OCI-LY7 (cell line): Measurements from ENCODE around the gene ZNF620. TPM values are rescaled to one million over a fixed set of nuclear protein-coding genes. Genes with fewer than 3 reads are reported as not detected.
"Not testable (repeated sequence)": the region's sequence is repeated elsewhere in the genome, so short reads cannot be mapped to it uniquely, and the experiment has no call there.

ENCODE experiments used
- BruUV-seq: library from RNA; stranded (reverse); fragments of 400-500 nt; replicated peaks from 2 replicates; lab custom pipeline; 2021; lab: Mats Ljungman, UMichigan
- CTCF ChIA-PET: fragments of 300-600 bp; sonication (Branson Sonifier 250); formaldehyde crosslinking; loops from one replicate; lab custom pipeline; 2022; ENCODE audit warnings: antibody characterized with exemption; ENCODE audit not compliant: unreplicated experiment; lab: Charles Lee
- POLR2A ChIA-PET: fragments of 300-600 bp; sonication (Branson Sonifier 250); formaldehyde crosslinking; loops from one replicate; lab custom pipeline; 2022; ENCODE audit warnings: antibody characterized with exemption; lab: Charles Lee
- DNase-seq: peaks from one replicate; pipeline ENCODE4 v3.0.0-alpha.2; 2015; ENCODE audit warnings: low spot score
- H2AFZ ChIP-seq: fragments of 200-600 bp; sonication (generic), shearing (Covaris generic); 2 replicates; pipeline ENCODE4 v1.6.1; 2014; ENCODE audit warnings: mild to moderate bottlenecking, antibody characterized with exemption, low read length, moderate library complexity
- H3K27ac ChIP-seq: fragments of 200-600 bp; sonication (generic); 2 replicates; pipeline ENCODE4 v1.5.1; 2014; ENCODE audit warnings: mixed run types, low read depth, mild to moderate bottlenecking, moderate library complexity, low read length, inconsistent platforms; ENCODE audit not compliant: poor library complexity, severe bottlenecking
- H3K36me3 ChIP-seq: fragments of 200-600 bp; sonication (generic); 2 replicates; pipeline ENCODE4 v1.6.1; 2014; ENCODE audit warnings: mild to moderate bottlenecking, antibody characterized with exemption, low read length, moderate library complexity, mixed read lengths; ENCODE audit not compliant: insufficient read depth
- H3K4me1 ChIP-seq: fragments of 200-600 bp; sonication (generic); 2 replicates; pipeline ENCODE4 v1.5.1; 2014; ENCODE audit warnings: mild to moderate bottlenecking, low read length; ENCODE audit not compliant: insufficient read depth, poor library complexity, severe bottlenecking
- H3K4me2 ChIP-seq: fragments of 200-600 bp; sonication (generic); 2 replicates; pipeline ENCODE4 v1.6.1; 2014; ENCODE audit warnings: mild to moderate bottlenecking, low read length
- H3K4me3 ChIP-seq: fragments of 200-600 bp; sonication (generic); 2 replicates; pipeline ENCODE4 v1.5.1; 2014; ENCODE audit warnings: mild to moderate bottlenecking, low read depth, low read length; ENCODE audit not compliant: poor library complexity, severe bottlenecking
- H3K79me2 ChIP-seq: fragments of 200-600 bp; sonication (generic); 2 replicates; pipeline ENCODE4 v1.6.1; 2016; ENCODE audit warnings: low read depth, mild to moderate bottlenecking, low read length, moderate library complexity, mixed read lengths; ENCODE audit not compliant: insufficient read depth
- H3K9me2 ChIP-seq: fragments of 200-600 bp; sonication (generic); 2 replicates; pipeline ENCODE4 v1.6.1; 2016; ENCODE audit warnings: mild to moderate bottlenecking, low read length, mixed read lengths; ENCODE audit not compliant: insufficient read depth
- H3K9me3 ChIP-seq: fragments of 200-600 bp; sonication (generic); 2 replicates; pipeline ENCODE4 v1.6.1; 2014; ENCODE audit warnings: mild to moderate bottlenecking, mixed run types, low read length, mixed read lengths
- H4K20me1 ChIP-seq: fragments of 200-600 bp; sonication (generic); 2 replicates; pipeline ENCODE4 v1.6.1; 2014; ENCODE audit warnings: mild to moderate bottlenecking, antibody characterized with exemption, low read length, moderate library complexity, mixed read lengths; ENCODE audit not compliant: insufficient read depth
- CTCF ChIP-seq: fragments of 200-600 bp; sonication (generic); conservative IDR thresholded peaks from 2 replicates; pipeline ENCODE4 v1.5.1; 2014; ENCODE audit warnings: mild to moderate bottlenecking, antibody characterized with exemption, low read length, moderate library complexity, mixed read lengths
- EZH2phosphoT487 ChIP-seq: fragments of 200-600 bp; sonication (generic); IDR thresholded peaks from 2 replicates; pipeline ENCODE4 v1.6.1; 2018; ENCODE audit warnings: low read depth, borderline replicate concordance, mild to moderate bottlenecking, mixed run types, antibody characterized with exemption, low read length, moderate library complexity, mixed read lengths
- intact Hi-C: fragments of 100-400 bp; cut with micrococcal nuclease; formaldehyde crosslinking; loops from one replicate; pipeline ENCODE4 v1.10.0; 2022; ENCODE audit not compliant: unreplicated experiment
- total RNA-seq, 2 experiments: library from RNA; depleted of rRNA in 1 of 2; stranded (reverse); fragments of >200 nt in 1 of 2; shearing (Covaris generic) in 1 of 2; gene quantifications; 2 replicates each; pipeline ENCODE4 v1.2.3, GENCODE V29; 2014 to 2022

ZNF620 gene
- total RNA-seq, 2 experiments from 2014 or later: 0.27 TPM; not detected in 1

GRCh38 chr3:40461161-40461560 is 44.7 kb upstream of the ZNF620 start:
- TF ChIP-seq CTCF (no peak), EZH2phosphoT487 (no peak)

GRCh38 chr3:40462838-40463237 is 43.0 kb upstream of the ZNF620 start:
- H3K9me2 ChIP-seq, H3K27ac ChIP-seq, CTCF ChIA-PET, H2AFZ ChIP-seq, intact Hi-C loops, H3K4me3 ChIP-seq, POLR2A ChIA-PET, DNase-seq, H3K4me2 ChIP-seq, BruUV-seq, H3K9me3 ChIP-seq: not testable (repeated sequence)
- Histone ChIP-seq H3K4me1 (peaks cover 23% of the 10 kb centered on the region), H3K79me2 (peaks cover 34% of the 10 kb centered on the region), H3K36me3 (peaks cover 92% of the 10 kb centered on the region), H4K20me1 (peaks cover 26% of the 10 kb centered on the region)

More at GRCh38 chr3:40461161-40461560, 44.7 kb upstream of the ZNF620 start:
- H3K4me2 ChIP-seq: no peak overlapping the region; the same call in 1 of the 2 replicates
- peaks cover 28% of the 10 kb centered on the region for H3K4me1 ChIP-seq
- ChIA-PET CTCF (no interaction called here), POLR2A (interaction anchor here (0.9 to 1.2 kb wide), 2 partner anchors 9 to 17 kb away, joined by 3 to 4 read pairs; no protein-coding TSS in a partner anchor)
- peaks cover 48% of the 10 kb centered on the region for H3K79me2 ChIP-seq
- BruUV-seq: no TSS peak
- intact Hi-C loops: no loop called here
- peaks cover 85% of the 10 kb centered on the region for H3K36me3 ChIP-seq
- no peak for DNase-seq
- H3K27ac ChIP-seq: no peak overlapping the region
- no peak overlapping the region for H3K4me3 ChIP-seq
- H2AFZ ChIP-seq: no peak overlapping the region
- no peaks in the 10 kb centered on the region for H3K9me2 ChIP-seq
- no peaks in the 10 kb centered on the region for H3K9me3 ChIP-seq
- H4K20me1 ChIP-seq: peaks cover 26% of the 10 kb centered on the region

- Histone ChIP-seq H3K36me3 (peaks cover 92% of the 10 kb centered on the region), H3K4me3 (no peak overlapping the region), H4K20me1 (peaks cover 18% of the 10 kb centered on the region), H3K79me2 (peaks cover 27% of the 10 kb centered on the region), H3K4me2 (no peak overlapping the region), H3K9me3 (no peaks in the 10 kb centered on the region), H2AFZ (no peak overlapping the region), H3K27ac (no peak overlapping the region), H3K4me1 (peaks cover 18% of the 10 kb centered on the region), H3K9me2 (no peaks in the 10 kb centered on the region)
- no peak for DNase-seq
- ChIA-PET POLR2A (no interaction called here), CTCF (no interaction called here)
- no peak for TF ChIP-seq CTCF
- TF ChIP-seq EZH2phosphoT487: no peak
- intact Hi-C loops: no loop called here
- BruUV-seq: no TSS peak
Observed at GRCh38 chr3:40463579-40463978, 42.3 kb upstream of the ZNF620 start.
